Prostate gland (tissue), 2 donors: Measurements from ENCODE around the gene FAM131A. TPM values are rescaled to one million over a fixed set of nuclear protein-coding genes. Genes with fewer than 3 reads are reported as not detected.

Experiments
- DNase-seq: peaks from one replicate; pipeline ENCODE4 v3.0.0-alpha.2; 2019; ENCODE audit warnings: low spot score
- H3K27ac ChIP-seq, 2 donors: fragments of 200-600 bp; sonication (generic); 2 replicates each; pipeline ENCODE4 v1.5.1; 2017 to 2019
- H3K27me3 ChIP-seq: fragments of 200-600 bp; sonication (generic); replicated peaks from 2 replicates; pipeline ENCODE4 v1.5.1; 2019; ENCODE audit not compliant: insufficient read depth
- H3K36me3 ChIP-seq, 2 donors: fragments of 200-600 bp; sonication (generic); 1 replicate in 1 of 2; 2 replicates in 1 of 2; pipeline versions ENCODE4 v1.5.1 to v1.8.1; 2017 to 2019
- H3K4me1 ChIP-seq: fragments of 200-600 bp; sonication (generic); replicated peaks from 2 replicates; pipeline ENCODE4 v1.5.1; 2019
- H3K4me3 ChIP-seq, 2 donors: fragments of 200-600 bp; sonication (generic); 2 replicates each; pipeline ENCODE4 v1.5.1; 2017 to 2019
- H3K9me3 ChIP-seq: fragments of 200-600 bp; sonication (generic); 2 replicates; pipeline ENCODE4 v1.5.1; 2017
- POLR2A ChIP-seq: fragments of 450-650 bp; IDR thresholded peaks from one replicate; pipeline ENCODE4 v1.6.1; 2016; ENCODE audit warnings: antibody characterized with exemption, mild to moderate bottlenecking
- POLR2AphosphoS5 ChIP-seq: sonication (generic); formaldehyde crosslinking; IDR thresholded peaks from one replicate; pipeline ENCODE4 v1.6.1; 2017; ENCODE audit warnings: antibody characterized with exemption
- WGBS: methylation state at CpG from one replicate; pipeline ENCODE4 v1.1.5; 2018; 5-methylcytosine and 5-hydroxymethylcytosine counted together
- intact Hi-C: fragments of 100-400 bp; cut with DNase I; formaldehyde crosslinking; loops from one replicate; pipeline ENCODE4 v1.14.2; 2022
- total RNA-seq, 2 donors: library from RNA; depleted of rRNA; stranded (reverse); fragments of >200 nt; gene quantifications; one replicate each; pipeline ENCODE4 v1.1.0, GENCODE V29; 2016
- TF ChIP-seq, protein P1 (sequence below), 4 experiments: fragments of 200-600 bp in 2 of 4; fragments of 450-650 bp in 2 of 4; sonication (generic) in 2 of 4; IDR thresholded peaks; 1 replicate in 3 of 4; 2 replicates in 1 of 4; pipeline ENCODE4 v1.5.1; 2016 to 2019; ENCODE audit warnings: antibody characterized with exemption in 4 of 4, mild to moderate bottlenecking in 2 of 4, moderate library complexity in 2 of 4

The FAM131A gene
- total RNA-seq, 2 donors from 2014 or later = 22.0 to 71.0 TPM

GRCh38 chr3:184386047-184386806 is 48.8 kb downstream of the FAM131A start:
- H3K4me1 ChIP-seq = no peaks in the 10 kb centered on the region
- H3K27me3 ChIP-seq = no peaks in the 10 kb centered on the region

DNA sequence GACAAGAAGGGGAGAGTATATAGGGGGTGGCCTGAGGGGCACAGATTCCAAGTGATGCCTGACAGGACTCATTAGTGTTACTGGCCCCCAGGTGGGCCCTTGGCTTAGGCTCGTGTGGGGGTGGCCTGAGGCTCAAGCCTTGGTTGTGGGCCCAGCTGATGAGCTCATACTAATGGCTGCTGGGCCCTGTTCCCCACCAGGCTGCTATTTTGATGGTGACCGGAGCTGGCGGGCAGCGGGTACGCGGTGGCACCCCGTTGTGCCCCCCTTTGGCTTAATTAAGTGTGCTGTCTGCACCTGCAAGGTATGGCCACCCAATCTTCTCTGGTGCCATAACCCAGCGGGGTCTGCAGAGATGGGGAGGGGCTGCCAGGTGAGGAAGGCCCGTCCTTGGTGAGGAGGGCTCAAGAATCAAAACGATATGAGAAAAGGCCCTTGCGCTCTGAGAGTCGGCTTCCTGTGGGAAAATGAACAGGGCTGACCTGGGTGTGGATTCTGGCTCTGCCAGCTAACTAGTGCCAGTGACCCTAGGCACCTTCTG is 49.8 kb downstream of the FAM131A start:
- DNase-seq = no peak
- Histone ChIP-seq H3K27ac (no peak overlapping the region), H3K36me3 (no peaks in the 10 kb centered on the region), H3K9me3 (no peaks in the 10 kb centered on the region), H3K4me3 (no peak overlapping the region), H3K27me3 (no peaks in the 10 kb centered on the region), H3K4me1 (no peaks in the 10 kb centered on the region)
- intact Hi-C loops = no loop called here
- WGBS = 92% methylated on average over 12 of the region's 12 CpGs
- TF ChIP-seq, protein P1, sequence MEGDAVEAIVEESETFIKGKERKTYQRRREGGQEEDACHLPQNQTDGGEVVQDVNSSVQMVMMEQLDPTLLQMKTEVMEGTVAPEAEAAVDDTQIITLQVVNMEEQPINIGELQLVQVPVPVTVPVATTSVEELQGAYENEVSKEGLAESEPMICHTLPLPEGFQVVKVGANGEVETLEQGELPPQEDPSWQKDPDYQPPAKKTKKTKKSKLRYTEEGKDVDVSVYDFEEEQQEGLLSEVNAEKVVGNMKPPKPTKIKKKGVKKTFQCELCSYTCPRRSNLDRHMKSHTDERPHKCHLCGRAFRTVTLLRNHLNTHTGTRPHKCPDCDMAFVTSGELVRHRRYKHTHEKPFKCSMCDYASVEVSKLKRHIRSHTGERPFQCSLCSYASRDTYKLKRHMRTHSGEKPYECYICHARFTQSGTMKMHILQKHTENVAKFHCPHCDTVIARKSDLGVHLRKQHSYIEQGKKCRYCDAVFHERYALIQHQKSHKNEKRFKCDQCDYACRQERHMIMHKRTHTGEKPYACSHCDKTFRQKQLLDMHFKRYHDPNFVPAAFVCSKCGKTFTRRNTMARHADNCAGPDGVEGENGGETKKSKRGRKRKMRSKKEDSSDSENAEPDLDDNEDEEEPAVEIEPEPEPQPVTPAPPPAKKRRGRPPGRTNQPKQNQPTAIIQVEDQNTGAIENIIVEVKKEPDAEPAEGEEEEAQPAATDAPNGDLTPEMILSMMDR (IDR thresholded peaks at IDR 0.05) = no peak
- no peak for TF ChIP-seq POLR2AphosphoS5
- no peak for TF ChIP-seq POLR2A

More at GRCh38 chr3:184386047-184386806, 48.8 kb downstream of the FAM131A start:
- H3K27ac ChIP-seq = no peak overlapping the region
- no peak overlapping the region for H3K4me3 ChIP-seq
- no peaks in the 10 kb centered on the region for H3K9me3 ChIP-seq
- TF ChIP-seq POLR2AphosphoS5 = no peak
- TF ChIP-seq POLR2A = no peak
- TF ChIP-seq, protein P1 (IDR thresholded peaks at IDR 0.05) = no peak
- no peaks in the 10 kb centered on the region for H3K36me3 ChIP-seq
- 71% methylated on average over 10 of the region's 37 CpGs for WGBS
- intact Hi-C loops = no loop called here
- no peak for DNase-seq

GRCh38 chr3:184388164-184388935 is 51.0 kb downstream of the FAM131A start:
- intact Hi-C loops = no loop called here
- no peak overlapping the region for H3K27ac ChIP-seq
- no peak overlapping the region for H3K4me3 ChIP-seq
- 75% methylated on average over 8 of the region's 8 CpGs for WGBS
- TF ChIP-seq POLR2AphosphoS5 (no peak), POLR2A (no peak)
- TF ChIP-seq, protein P1 (IDR thresholded peaks at IDR 0.05) = no peak
- H3K4me1 ChIP-seq = no peaks in the 10 kb centered on the region
- no peak for DNase-seq
- no peaks in the 10 kb centered on the region for H3K36me3 ChIP-seq
- H3K9me3 ChIP-seq = no peaks in the 10 kb centered on the region
- no peaks in the 10 kb centered on the region for H3K27me3 ChIP-seq

- H3K27ac ChIP-seq = no peak overlapping the region
- 83% methylated on average over 8 of the region's 8 CpGs for WGBS
- H3K4me1 ChIP-seq = no peaks in the 10 kb centered on the region
- H3K9me3 ChIP-seq = no peaks in the 10 kb centered on the region
- no peak for TF ChIP-seq POLR2A
- TF ChIP-seq, protein P1 (IDR thresholded peaks at IDR 0.05) = no peak
- no peak for TF ChIP-seq POLR2AphosphoS5
- H3K27me3 ChIP-seq = no peaks in the 10 kb centered on the region
- intact Hi-C loops = no loop called here
- no peak overlapping the region for H3K4me3 ChIP-seq
- no peaks in the 10 kb centered on the region for H3K36me3 ChIP-seq
- no peak for DNase-seq
Measured at GRCh38 chr3:184388936-184389230, 51.5 kb downstream of the FAM131A start.
